ENCODE measurements around the gene PADI6.

- TF ChIP-seq, protein P1, sequence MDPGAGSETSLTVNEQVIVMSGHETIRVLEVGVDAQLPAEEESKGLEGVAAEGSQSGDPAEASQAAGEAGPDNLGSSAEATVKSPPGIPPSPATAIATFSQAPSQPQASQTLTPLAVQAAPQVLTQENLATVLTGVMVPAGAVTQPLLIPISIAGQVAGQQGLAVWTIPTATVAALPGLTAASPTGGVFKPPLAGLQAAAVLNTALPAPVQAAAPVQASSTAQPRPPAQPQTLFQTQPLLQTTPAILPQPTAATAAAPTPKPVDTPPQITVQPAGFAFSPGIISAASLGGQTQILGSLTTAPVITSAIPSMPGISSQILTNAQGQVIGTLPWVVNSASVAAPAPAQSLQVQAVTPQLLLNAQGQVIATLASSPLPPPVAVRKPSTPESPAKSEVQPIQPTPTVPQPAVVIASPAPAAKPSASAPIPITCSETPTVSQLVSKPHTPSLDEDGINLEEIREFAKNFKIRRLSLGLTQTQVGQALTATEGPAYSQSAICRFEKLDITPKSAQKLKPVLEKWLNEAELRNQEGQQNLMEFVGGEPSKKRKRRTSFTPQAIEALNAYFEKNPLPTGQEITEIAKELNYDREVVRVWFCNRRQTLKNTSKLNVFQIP (CRISPR knock-in tag; IDR thresholded peaks at IDR 0.05; ENCODE audit: borderline replicate concordance, low read depth): no peak
- no peak for TF ChIP-seq ZFP30 (CRISPR knock-in tag; IDR thresholded peaks at IDR 0.05)
- TF ChIP-seq, protein P2, sequence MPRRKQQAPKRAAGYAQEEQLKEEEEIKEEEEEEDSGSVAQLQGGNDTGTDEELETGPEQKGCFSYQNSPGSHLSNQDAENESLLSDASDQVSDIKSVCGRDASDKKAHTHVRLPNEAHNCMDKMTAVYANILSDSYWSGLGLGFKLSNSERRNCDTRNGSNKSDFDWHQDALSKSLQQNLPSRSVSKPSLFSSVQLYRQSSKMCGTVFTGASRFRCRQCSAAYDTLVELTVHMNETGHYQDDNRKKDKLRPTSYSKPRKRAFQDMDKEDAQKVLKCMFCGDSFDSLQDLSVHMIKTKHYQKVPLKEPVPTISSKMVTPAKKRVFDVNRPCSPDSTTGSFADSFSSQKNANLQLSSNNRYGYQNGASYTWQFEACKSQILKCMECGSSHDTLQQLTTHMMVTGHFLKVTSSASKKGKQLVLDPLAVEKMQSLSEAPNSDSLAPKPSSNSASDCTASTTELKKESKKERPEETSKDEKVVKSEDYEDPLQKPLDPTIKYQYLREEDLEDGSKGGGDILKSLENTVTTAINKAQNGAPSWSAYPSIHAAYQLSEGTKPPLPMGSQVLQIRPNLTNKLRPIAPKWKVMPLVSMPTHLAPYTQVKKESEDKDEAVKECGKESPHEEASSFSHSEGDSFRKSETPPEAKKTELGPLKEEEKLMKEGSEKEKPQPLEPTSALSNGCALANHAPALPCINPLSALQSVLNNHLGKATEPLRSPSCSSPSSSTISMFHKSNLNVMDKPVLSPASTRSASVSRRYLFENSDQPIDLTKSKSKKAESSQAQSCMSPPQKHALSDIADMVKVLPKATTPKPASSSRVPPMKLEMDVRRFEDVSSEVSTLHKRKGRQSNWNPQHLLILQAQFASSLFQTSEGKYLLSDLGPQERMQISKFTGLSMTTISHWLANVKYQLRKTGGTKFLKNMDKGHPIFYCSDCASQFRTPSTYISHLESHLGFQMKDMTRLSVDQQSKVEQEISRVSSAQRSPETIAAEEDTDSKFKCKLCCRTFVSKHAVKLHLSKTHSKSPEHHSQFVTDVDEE (CRISPR knock-in tag; IDR thresholded peaks at IDR 0.05): no peak
- no peak for TF ChIP-seq ESRRG (CRISPR knock-in tag; IDR thresholded peaks at IDR 0.05)
- TF ChIP-seq CSDC2 (CRISPR knock-in tag; IDR thresholded peaks at IDR 0.05): no peak
- no peak for TF ChIP-seq PATZ1 (CRISPR knock-in tag; IDR thresholded peaks at IDR 0.05; ENCODE audit: borderline replicate concordance)
- no peak for TF ChIP-seq ZFP3 (CRISPR knock-in tag; IDR thresholded peaks at IDR 0.05)
These were observed 1.4 kb upstream of the PADI6 start for GRCh38 chr1:17370618-17371017.

Measured in SK-N-SH treated with all-trans-retinoic acid at 6 μM for 48 hours (cell line).